HG03280 (cell line): ENCODE data around the gene CACNA2D3.

Experiments
- ATAC-seq: cut with Tn5 transposase; IDR thresholded peaks from one replicate; pipeline ENCODE4 v1.9.1; 2021; ENCODE audit warnings: mild to moderate bottlenecking, moderate library complexity; ENCODE audit not compliant: unreplicated experiment

The CACNA2D3 gene

GRCh38 chr3:55013145-55013925 is 891.0 kb downstream of the CACNA2D3 start:
- ATAC-seq = no peak

DNA sequence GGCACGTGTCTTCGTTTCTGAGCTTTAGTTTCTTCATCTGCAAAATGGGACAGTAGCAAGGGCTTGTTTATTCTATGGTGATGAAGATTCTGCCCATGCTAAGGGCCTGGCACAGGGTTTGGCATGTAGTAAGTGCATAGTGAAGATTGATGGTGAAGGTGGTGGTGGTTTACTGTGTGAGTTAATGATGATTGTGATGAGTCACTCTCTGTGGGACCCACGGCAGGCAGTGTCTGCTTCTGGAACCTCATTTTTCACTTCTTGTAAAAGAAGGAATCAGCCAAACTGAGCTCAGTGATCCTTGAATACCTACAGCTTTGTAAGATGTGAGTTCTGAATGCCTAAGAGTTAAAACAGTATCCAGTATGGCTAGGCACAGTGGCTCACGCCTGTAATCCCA is 891.7 kb downstream of the CACNA2D3 start:
- ATAC-seq = no peak

- no peak for ATAC-seq
Observed at GRCh38 chr3:55014906-55015305, 892.6 kb downstream of the CACNA2D3 start.

DNA sequence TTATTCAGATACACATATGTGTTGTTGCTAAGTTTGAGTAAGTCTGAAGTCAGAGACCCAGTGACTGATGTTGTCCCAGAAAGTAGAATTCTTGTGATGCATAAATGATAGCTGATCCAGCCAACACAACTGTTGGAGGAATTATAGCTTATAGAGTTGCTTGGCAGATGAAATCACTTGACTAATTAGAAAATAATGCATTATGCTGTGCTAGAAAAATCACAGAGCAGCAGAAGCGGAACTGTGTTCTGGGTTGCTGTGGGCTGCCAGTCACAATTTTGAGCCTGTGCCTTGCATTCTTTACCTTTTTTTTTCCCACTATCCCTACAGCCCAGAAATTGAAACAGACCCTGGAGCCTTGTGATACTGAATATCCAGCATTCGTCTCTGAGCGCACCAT is 895.5 kb downstream of the CACNA2D3 start:
- ATAC-seq = no peak

GRCh38 chr3:55030938-55031337 is 908.6 kb downstream of the CACNA2D3 start:
- no peak for ATAC-seq

- ATAC-seq = no peak
Observed at GRCh38 chr3:55036883-55037577, 914.7 kb downstream of the CACNA2D3 start.

GRCh38 chr3:55042591-55042990 is 920.2 kb downstream of the CACNA2D3 start:
- no peak for ATAC-seq

GRCh38 chr3:55044486-55044885 is 922.1 kb downstream of the CACNA2D3 start:
- no peak for ATAC-seq

DNA sequence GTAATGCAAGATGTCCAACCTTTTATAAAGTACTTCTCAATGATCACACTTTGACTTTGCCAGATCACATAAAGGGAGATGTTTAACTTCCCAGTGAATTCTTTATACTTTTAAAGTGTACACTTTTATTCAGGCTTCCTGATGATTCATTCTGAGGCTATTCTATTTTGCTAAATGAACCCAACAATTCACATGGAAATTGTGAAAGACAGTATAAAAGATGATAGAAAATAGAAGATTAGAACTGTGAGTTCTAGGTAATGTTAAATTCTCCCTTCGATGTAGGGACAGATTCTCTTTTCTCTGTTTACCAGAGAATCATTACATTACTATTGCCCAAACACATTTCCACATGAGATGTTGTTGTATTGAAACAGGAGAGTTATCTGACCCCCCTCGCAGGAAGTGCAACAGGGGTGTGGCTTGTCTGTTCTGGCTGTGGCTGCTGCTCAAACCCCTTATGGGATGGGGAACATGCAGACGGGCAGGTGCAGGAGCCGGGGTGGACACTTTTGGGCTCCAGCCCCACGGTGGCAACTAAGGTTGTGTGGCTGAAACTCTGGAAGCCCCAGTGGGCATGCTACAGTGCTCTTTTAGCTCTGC is 936.8 kb downstream of the CACNA2D3 start:
- no peak for ATAC-seq

- ATAC-seq = no peak
Observed at GRCh38 chr3:55060896-55061719, 938.8 kb downstream of the CACNA2D3 start.

GRCh38 chr3:55061720-55062034 is 939.3 kb downstream of the CACNA2D3 start:
- ATAC-seq = no peak

DNA sequence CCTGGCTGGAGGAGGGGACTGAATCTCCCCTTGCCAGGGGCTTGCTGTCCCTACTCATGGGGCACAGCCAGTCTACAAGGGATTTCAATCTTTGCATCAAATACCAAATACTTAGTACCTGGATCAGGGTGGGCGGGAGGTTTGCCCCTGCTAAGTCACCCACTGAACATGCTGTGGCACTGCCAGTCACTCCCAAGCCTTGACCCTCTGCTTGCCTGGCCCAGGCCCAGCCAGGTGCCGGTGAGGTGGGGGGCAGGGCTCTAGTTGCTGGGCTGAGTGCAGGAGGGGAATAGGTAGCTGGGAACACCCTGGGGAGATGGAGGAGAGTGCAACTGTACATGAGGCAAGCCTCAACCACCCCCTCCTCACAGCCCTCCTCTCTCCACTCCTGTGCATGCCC is 941.8 kb downstream of the CACNA2D3 start:
- no peak for ATAC-seq

- no peak for ATAC-seq
Observed at GRCh38 chr3:55065331-55065730, 943.0 kb downstream of the CACNA2D3 start.

DNA sequence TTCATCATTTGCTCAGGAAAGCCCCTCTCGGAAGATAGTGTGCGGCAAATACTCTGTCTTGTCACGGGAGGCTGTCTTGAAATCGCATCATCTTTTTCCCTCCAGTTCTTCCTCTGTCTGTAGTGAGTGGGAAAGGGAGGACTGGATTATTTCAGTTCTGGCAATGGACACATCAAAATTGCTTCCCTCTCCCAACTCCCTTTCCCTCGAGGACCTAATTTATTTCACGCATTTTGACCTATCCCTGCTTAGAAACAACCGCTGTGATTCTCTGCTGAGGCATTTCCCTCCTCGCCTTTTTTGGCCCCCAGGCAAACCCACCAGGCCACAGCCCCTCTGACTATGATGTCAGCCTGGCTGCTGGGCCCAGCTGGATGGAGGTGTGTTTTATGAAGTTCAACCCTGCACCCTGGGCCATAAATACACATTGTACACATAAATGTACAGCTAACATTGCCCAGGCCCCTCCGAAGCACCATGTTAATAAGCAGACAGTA is 944.2 kb downstream of the CACNA2D3 start:
- ATAC-seq = no peak

DNA sequence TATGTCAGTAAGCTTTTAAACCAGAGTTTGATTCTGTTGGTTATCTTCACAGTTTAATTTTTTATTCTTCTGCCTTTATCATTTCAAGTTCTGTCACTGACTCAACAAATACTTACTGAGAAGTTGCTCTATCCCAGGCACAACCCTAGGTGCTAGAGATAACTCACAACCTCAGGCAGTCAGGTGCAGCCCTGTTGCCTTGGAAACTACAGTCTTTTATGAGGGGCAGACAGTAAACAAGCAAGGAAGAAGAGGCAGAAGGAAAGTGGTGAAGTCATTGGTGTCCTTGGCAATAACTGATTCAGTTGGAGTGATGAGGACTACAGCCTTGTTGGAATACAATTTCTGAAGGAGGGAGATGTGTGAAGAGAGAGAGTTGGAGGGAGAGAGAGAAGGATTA is 947.6 kb downstream of the CACNA2D3 start:
- no peak for ATAC-seq

DNA sequence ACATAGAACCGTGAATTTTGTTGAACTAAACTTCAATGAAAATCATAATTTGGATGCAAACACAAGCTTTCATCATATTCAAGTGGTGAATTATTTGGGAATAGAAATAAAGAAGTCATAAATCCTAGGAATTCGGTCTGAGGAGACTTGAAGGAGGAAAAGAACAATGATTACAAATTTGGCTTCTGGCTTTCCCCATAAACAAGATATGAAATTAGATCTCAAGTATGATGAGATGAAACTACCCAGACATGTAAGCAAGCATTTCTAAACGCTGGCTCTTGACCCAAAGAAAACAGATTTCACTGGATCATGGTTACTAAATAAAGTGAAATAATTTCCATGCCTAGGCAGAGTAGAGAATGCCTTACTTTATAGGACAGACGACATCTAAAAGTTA is 952.4 kb downstream of the CACNA2D3 start:
- ATAC-seq = no peak

- ATAC-seq = no peak
Observed at GRCh38 chr3:55075846-55076245, 953.5 kb downstream of the CACNA2D3 start.

DNA sequence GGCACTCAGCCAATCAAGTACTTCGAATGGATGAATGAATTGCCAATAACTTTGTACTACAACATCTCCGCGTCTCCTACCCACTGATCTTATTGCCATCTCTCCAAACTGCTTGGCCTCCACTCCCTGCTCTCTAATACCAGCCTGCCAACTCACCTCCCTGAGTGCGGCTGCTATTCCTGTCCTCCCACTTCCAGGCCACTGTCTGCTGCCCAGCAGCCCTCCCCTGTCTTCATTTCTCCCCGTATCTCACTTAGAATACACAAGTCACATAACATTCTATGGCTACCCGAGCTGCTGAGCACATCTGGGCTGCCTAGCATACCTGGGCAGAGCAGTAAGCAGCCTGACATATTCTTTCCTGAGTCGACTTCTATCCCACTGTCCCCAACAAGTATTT is 955.4 kb downstream of the CACNA2D3 start:
- no peak for ATAC-seq

DNA sequence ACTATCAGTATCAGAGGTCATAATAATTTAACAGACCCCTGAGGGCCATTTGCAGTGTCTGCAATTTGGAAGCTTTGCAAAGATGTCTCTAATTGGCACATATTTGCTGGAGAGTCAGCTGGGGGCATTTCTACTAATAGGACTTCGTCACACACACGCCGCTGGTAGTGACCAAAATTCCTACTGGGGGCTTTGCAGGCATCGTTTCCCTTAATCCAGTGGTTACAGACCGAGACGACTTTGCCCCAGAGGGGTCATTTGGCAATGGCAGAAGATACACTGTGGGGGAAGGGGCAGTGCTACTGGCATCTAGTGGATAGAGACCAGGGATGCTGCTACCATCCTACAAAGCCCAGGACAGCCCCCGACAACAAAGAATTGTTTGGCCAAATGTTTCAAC is 956.5 kb downstream of the CACNA2D3 start:
- no peak for ATAC-seq

DNA sequence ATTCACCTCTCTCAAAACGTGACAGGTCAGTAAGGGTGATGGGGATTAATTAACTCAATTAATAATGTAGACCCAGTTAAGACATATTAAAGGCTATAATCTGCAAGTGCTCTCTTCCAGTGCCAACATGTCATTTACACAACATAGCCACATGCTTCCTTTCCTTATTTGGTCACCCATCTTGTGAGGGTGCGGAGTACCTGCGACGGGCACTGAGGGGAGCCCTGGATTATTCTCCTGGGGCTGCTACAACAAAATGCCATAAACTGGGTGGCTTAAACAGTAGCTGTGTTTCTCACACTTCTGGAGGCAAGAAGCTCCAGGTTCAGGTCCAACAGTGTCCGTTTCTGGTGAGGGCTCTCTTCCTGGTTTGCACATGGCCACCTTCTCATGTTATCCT is 962.9 kb downstream of the CACNA2D3 start:
- ATAC-seq = no peak

DNA sequence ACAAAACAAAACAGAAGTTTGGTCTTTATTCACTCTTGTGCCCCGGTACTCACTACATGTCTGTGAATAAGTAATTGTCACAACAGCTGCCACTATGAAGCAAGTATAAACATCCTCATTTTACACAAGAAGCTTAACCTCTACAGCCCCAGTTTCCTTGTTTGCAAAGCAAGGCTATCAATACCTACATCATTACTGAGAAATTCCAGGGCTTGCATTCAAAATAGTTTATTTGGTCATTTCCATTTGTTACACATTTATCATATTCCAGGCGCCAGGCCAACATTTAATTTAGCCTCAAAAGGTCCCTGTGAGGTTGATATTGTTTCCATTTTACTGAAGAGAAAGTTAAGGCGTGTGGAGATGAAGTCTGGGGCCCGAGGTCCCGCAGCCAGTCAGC is 966.9 kb downstream of the CACNA2D3 start:
- ATAC-seq = no peak
